Prostate gland (tissue), 2 donors: ENCODE measurements around the gene TRIM24. TPM values are rescaled to one million over a fixed set of nuclear protein-coding genes. Genes with fewer than 3 reads are reported as not detected.

Source experiments
- DNase-seq: peaks from one replicate; pipeline ENCODE4 v3.0.0-alpha.2; 2019; ENCODE audit warnings: low spot score
- H3K27ac ChIP-seq, 2 donors: fragments of 200-600 bp; sonication (generic); 2 replicates each; pipeline ENCODE4 v1.5.1; 2017 to 2019
- H3K27me3 ChIP-seq: fragments of 200-600 bp; sonication (generic); replicated peaks from 2 replicates; pipeline ENCODE4 v1.5.1; 2019; ENCODE audit not compliant: insufficient read depth
- H3K36me3 ChIP-seq, 2 donors: fragments of 200-600 bp; sonication (generic); 1 replicate in 1 of 2; 2 replicates in 1 of 2; pipeline versions ENCODE4 v1.5.1 to v1.8.1; 2017 to 2019
- H3K4me1 ChIP-seq: fragments of 200-600 bp; sonication (generic); replicated peaks from 2 replicates; pipeline ENCODE4 v1.5.1; 2019
- H3K4me3 ChIP-seq, 2 donors: fragments of 200-600 bp; sonication (generic); 2 replicates each; pipeline ENCODE4 v1.5.1; 2017 to 2019
- H3K9me3 ChIP-seq: fragments of 200-600 bp; sonication (generic); 2 replicates; pipeline ENCODE4 v1.5.1; 2017
- CTCF ChIP-seq, 4 experiments: fragments of 200-600 bp in 2 of 4; fragments of 450-650 bp in 2 of 4; sonication (generic) in 2 of 4; IDR thresholded peaks; 1 replicate in 3 of 4; 2 replicates in 1 of 4; pipeline ENCODE4 v1.5.1; 2016 to 2019; ENCODE audit warnings: antibody characterized with exemption in 4 of 4, mild to moderate bottlenecking in 2 of 4, moderate library complexity in 2 of 4
- POLR2A ChIP-seq: fragments of 450-650 bp; IDR thresholded peaks from one replicate; pipeline ENCODE4 v1.6.1; 2016; ENCODE audit warnings: antibody characterized with exemption, mild to moderate bottlenecking
- POLR2AphosphoS5 ChIP-seq: sonication (generic); formaldehyde crosslinking; IDR thresholded peaks from one replicate; pipeline ENCODE4 v1.6.1; 2017; ENCODE audit warnings: antibody characterized with exemption
- WGBS: methylation state at CpG from one replicate; pipeline ENCODE4 v1.1.5; 2018; 5-methylcytosine and 5-hydroxymethylcytosine counted together
- intact Hi-C: fragments of 100-400 bp; cut with DNase I; formaldehyde crosslinking; loops from one replicate; pipeline ENCODE4 v1.14.2; 2022
- total RNA-seq, 2 donors: library from RNA; depleted of rRNA; stranded (reverse); fragments of >200 nt; gene quantifications; one replicate each; pipeline ENCODE4 v1.1.0, GENCODE V29; 2016

TRIM24 gene
- total RNA-seq, 2 donors from 2014 or later = 38.9 to 42.6 TPM

GRCh38 chr7:138470391-138471157, 10.5 kb downstream of the TRIM24 start:
- WGBS = 87% methylated on average over 5 of the region's 5 CpGs
- H3K27ac ChIP-seq = no peak overlapping the region
- TF ChIP-seq POLR2AphosphoS5 (no peak), POLR2A (no peak), CTCF (IDR thresholded peaks at IDR 0.05) (no peak)
- DNase-seq = no peak
- H3K9me3 ChIP-seq = no peaks in the 10 kb centered on the region
- H3K36me3 ChIP-seq = no peaks in the 10 kb centered on the region
- H3K4me3 ChIP-seq = no peak overlapping the region
- no peaks in the 10 kb centered on the region for H3K27me3 ChIP-seq
- H3K4me1 ChIP-seq = peaks cover 2% of the 10 kb centered on the region
- intact Hi-C loops = no loop called here

- intact Hi-C loops = no loop called here
- Histone ChIP-seq H3K4me3 (no peak overlapping the region), H3K27ac (no peak overlapping the region), H3K27me3 (no peaks in the 10 kb centered on the region), H3K36me3 (no peaks in the 10 kb centered on the region), H3K4me1 (peaks cover 2% of the 10 kb centered on the region), H3K9me3 (no peaks in the 10 kb centered on the region)
- TF ChIP-seq POLR2AphosphoS5 (no peak), POLR2A (no peak), CTCF (IDR thresholded peaks at IDR 0.05) (no peak)
- no peak for DNase-seq
- WGBS = 85% methylated on average over 7 of the region's 7 CpGs
Measured at GRCh38 chr7:138472292-138473079, 12.4 kb downstream of the TRIM24 start.

GRCh38 chr7:138475377-138475776, 15.3 kb downstream of the TRIM24 start:
- Histone ChIP-seq H3K27ac (peak overlapping the region in 1 of 2 donors; percentile 34), H3K4me3 (no peak overlapping the region), H3K36me3 (no peaks in the 10 kb centered on the region), H3K4me1 (peaks cover 2% of the 10 kb centered on the region), H3K9me3 (no peaks in the 10 kb centered on the region), H3K27me3 (no peaks in the 10 kb centered on the region)
- intact Hi-C loops = no loop called here
- DNase-seq = no peak
- no peak for TF ChIP-seq POLR2AphosphoS5
- no peak for TF ChIP-seq POLR2A
- no peak for TF ChIP-seq CTCF (IDR thresholded peaks at IDR 0.05)
- WGBS = 90% methylated on average over 5 of the region's 5 CpGs

DNA sequence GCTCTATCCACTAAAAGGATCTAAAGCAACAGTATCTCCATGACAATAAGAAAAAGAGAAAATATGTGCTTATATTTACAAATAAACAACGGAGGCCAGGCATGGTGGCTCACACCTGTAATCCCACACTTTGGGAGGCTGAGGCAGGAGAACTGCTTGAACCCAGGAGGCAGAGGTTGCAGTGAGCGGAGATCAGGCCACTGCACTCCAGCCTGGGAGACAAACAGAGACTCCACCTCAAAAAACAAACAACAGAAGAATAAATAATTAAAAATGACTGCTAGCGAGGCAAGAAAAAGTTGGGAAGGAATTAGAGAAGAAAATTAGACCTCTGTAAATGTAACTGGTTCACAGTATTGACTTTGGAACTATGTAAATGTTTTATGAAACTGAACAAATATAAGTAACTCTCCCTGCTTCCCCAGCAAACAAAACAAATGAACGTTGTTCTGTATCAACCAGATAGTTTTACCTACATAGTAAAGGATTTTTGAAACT, 17.1 kb downstream of the TRIM24 start:
- H3K9me3 ChIP-seq = no peaks in the 10 kb centered on the region
- H3K27me3 ChIP-seq = no peaks in the 10 kb centered on the region
- no peaks in the 10 kb centered on the region for H3K36me3 ChIP-seq
- H3K4me3 ChIP-seq = no peak overlapping the region
- peak overlapping the region; percentile 40 to 71 for H3K27ac ChIP-seq
- TF ChIP-seq POLR2AphosphoS5 = peak; percentile 58
- TF ChIP-seq POLR2A = no peak
- no peak for TF ChIP-seq CTCF (IDR thresholded peaks at IDR 0.05)
- intact Hi-C loops = no loop called here
- 52% methylated on average over 4 of the region's 4 CpGs for WGBS
- peaks cover 2% of the 10 kb centered on the region for H3K4me1 ChIP-seq
- DNase-seq = no peak
